DMS 273 treated with DMSO at 0.1 percent for 48 hours (cell line): Measurements from ENCODE around the gene RNF151.
A peak's percentile ranks its signal among the peaks of the same experiment; 100 is the strongest.

ENCODE experiments used
- DNase-seq: peaks from one replicate; lab custom pipeline; 2025; lab: John Stamatoyannopoulos, UW

Gene RNF151

GRCh38 chr16:1991588-1991947, 24.9 kb downstream of the RNF151 start:
- no peak for DNase-seq

GRCh38 chr16:1991948-1992703, 25.5 kb downstream of the RNF151 start:
- no peak for DNase-seq

- DNase-seq = no peak
These were observed 26.2 kb downstream of the RNF151 start for GRCh38 chr16:1992704-1993317.

- no peak for DNase-seq
These were observed 27.1 kb downstream of the RNF151 start for GRCh38 chr16:1993731-1994131.

GRCh38 chr16:1997494-1998359, 31.1 kb downstream of the RNF151 start:
- DNase-seq = no peak

GRCh38 chr16:1998360-1998835, 31.7 kb downstream of the RNF151 start:
- no peak for DNase-seq

GRCh38 chr16:1998852-1999801, 32.5 kb downstream of the RNF151 start:
- no peak for DNase-seq

- no peak for DNase-seq
These were observed 33.3 kb downstream of the RNF151 start for GRCh38 chr16:1999866-2000514.

- DNase-seq = no peak
These were observed 34.4 kb downstream of the RNF151 start for GRCh38 chr16:2001035-2001434.

GRCh38 chr16:2001456-2002355, 35.0 kb downstream of the RNF151 start:
- no peak for DNase-seq

GRCh38 chr16:2002406-2003230, 36.0 kb downstream of the RNF151 start:
- no peak for DNase-seq

GRCh38 chr16:2003231-2003826, 36.7 kb downstream of the RNF151 start:
- no peak for DNase-seq

GRCh38 chr16:2003827-2004641, 37.4 kb downstream of the RNF151 start:
- DNase-seq = peak; percentile 91

- DNase-seq = no peak
These were observed 38.3 kb downstream of the RNF151 start for GRCh38 chr16:2004795-2005517.

- DNase-seq = no peak
These were observed 39.0 kb downstream of the RNF151 start for GRCh38 chr16:2005646-2006045.

- DNase-seq = no peak
These were observed 39.7 kb downstream of the RNF151 start for GRCh38 chr16:2006317-2006716.
